ENCODE data around the gene HCRTR1.
A peak's percentile ranks its signal among the peaks of the same experiment; 100 is the strongest.

Gene HCRTR1

GRCh38 chr1:31667065-31667785 is 49.7 kb downstream of the HCRTR1 start:
- no peak for DNase-seq (ENCODE audit: low read depth in 2 of 2)

GRCh38 chr1:31668303-31668883 is 50.9 kb downstream of the HCRTR1 start:
- DNase-seq (ENCODE audit: low read depth in 2 of 2), result no peak

GRCh38 chr1:31669433-31669785 is 51.9 kb downstream of the HCRTR1 start:
- no peak for DNase-seq (ENCODE audit: low read depth in 2 of 2)

- DNase-seq (ENCODE audit: low read depth in 2 of 2), result peak in 1 of 2 donors; percentile 2
Measured at GRCh38 chr1:31669786-31670592, 52.5 kb downstream of the HCRTR1 start.

- no peak for DNase-seq (ENCODE audit: low read depth in 2 of 2)
Measured at GRCh38 chr1:31670593-31670964, 53.1 kb downstream of the HCRTR1 start.

GRCh38 chr1:31671147-31671546 is 53.7 kb downstream of the HCRTR1 start:
- DNase-seq (ENCODE audit: low read depth in 2 of 2), result no peak

GRCh38 chr1:31671561-31672201 is 54.2 kb downstream of the HCRTR1 start:
- DNase-seq (ENCODE audit: low read depth in 2 of 2), result no peak

- DNase-seq (ENCODE audit: low read depth in 2 of 2), result no peak
Measured at GRCh38 chr1:31672986-31673385, 55.5 kb downstream of the HCRTR1 start.

- DNase-seq (ENCODE audit: low read depth in 2 of 2), result no peak
Measured at GRCh38 chr1:31673433-31673832, 55.9 kb downstream of the HCRTR1 start.

- DNase-seq (ENCODE audit: low read depth in 2 of 2), result no peak
Measured at GRCh38 chr1:31674626-31675025, 57.1 kb downstream of the HCRTR1 start.

GRCh38 chr1:31675161-31675560 is 57.7 kb downstream of the HCRTR1 start:
- DNase-seq (ENCODE audit: low read depth in 2 of 2), result no peak

- DNase-seq (ENCODE audit: low read depth in 2 of 2), result no peak
Measured at GRCh38 chr1:31675756-31676155, 58.3 kb downstream of the HCRTR1 start.

Data from stimulated activated CD8-positive, alpha-beta memory T cell treated with anti-CD3 and anti-CD28 coated beads, Interleukin-15, amount 100 ng/mL, for 48 hours (primary cell).